H1 (cell line): ENCODE results near the gene MAP1A.

Experiments used
- KDM1A ChIP-seq: fragments of 200-600, 300-600 bp; sonication (generic); IDR thresholded peaks from 2 replicates; pipeline ENCODE4 v1.7.1; 2016; ENCODE audit warnings: mild to moderate bottlenecking, low read length, borderline replicate concordance
- SIN3A ChIP-seq, 2 experiments: IDR thresholded peaks in 1 of 2; conservative IDR thresholded peaks in 1 of 2; 2 replicates each; pipeline ENCODE4 v1.6.1; 2011 to 2012; ENCODE audit warnings: low read length in 2 of 2, improper control_type of control experiment in 1 of 2, low read depth in 1 of 2, mild to moderate bottlenecking in 1 of 2

- TF ChIP-seq KDM1A (no peak), SIN3A (conservative IDR thresholded peaks at IDR 0.05 in 1 of 2, IDR thresholded peaks at IDR 0.05 in 1 of 2; ENCODE audit: low read depth in 1 of 2, low read length in 2 of 2) (no peak)
Measured at GRCh38 chr15:43534897-43535296, 17.5 kb downstream of the MAP1A start.
